Osteoblast (primary cell): Measurements from ENCODE around the gene SLC10A4. TPM values are rescaled to one million over a fixed set of nuclear protein-coding genes. Genes with fewer than 3 reads are reported as not detected.

ENCODE experiments used
- DNase-seq: peaks from one replicate; pipeline ENCODE4 v3.0.0; 2011; ENCODE audit warnings: low spot score, mixed read lengths; ENCODE audit not compliant: insufficient read length; ENCODE audit errors: missing footprints
- H2AFZ ChIP-seq: 2 replicates; pipeline ENCODE4 v1.6.0; 2011; ENCODE audit warnings: mild to moderate bottlenecking, low read length
- H3K27ac ChIP-seq: 2 replicates; pipeline ENCODE4 v1.5.1; 2011; ENCODE audit warnings: mild to moderate bottlenecking, low read depth, low read length, moderate library complexity
- H3K27me3 ChIP-seq: 2 replicates; pipeline ENCODE4 v1.6.0; 2012; ENCODE audit warnings: mild to moderate bottlenecking, control low read depth, inconsistent platforms, low read length, moderate library complexity; ENCODE audit not compliant: insufficient read depth
- H3K36me3 ChIP-seq: 2 replicates; pipeline ENCODE4 v1.5.1; 2011; ENCODE audit warnings: mild to moderate bottlenecking, low read length, control low read depth, moderate library complexity; ENCODE audit not compliant: insufficient read depth
- H3K4me1 ChIP-seq: 2 replicates; pipeline ENCODE4 v1.5.1; 2011; ENCODE audit warnings: mild to moderate bottlenecking, low read length, control low read depth, moderate library complexity; ENCODE audit not compliant: insufficient read depth
- H3K4me2 ChIP-seq: 2 replicates; pipeline ENCODE4 v1.6.0; 2011; ENCODE audit warnings: mild to moderate bottlenecking, low read length; ENCODE audit not compliant: insufficient read depth
- H3K4me3 ChIP-seq: fragments of 200-600 bp; sonication (generic); 3 replicates; pipeline ENCODE4 v1.5.1; 2012; ENCODE audit warnings: mild to moderate bottlenecking, low read length, inconsistent platforms; ENCODE audit not compliant: insufficient read depth
- H3K79me2 ChIP-seq: 2 replicates; pipeline ENCODE4 v1.6.0; 2012; ENCODE audit warnings: mild to moderate bottlenecking, low read length, control low read depth, inconsistent platforms; ENCODE audit not compliant: insufficient read depth
- H3K9me3 ChIP-seq: 2 replicates; pipeline ENCODE4 v1.5.1; 2011; ENCODE audit warnings: low read depth, low read length, control low read depth
- H4K20me1 ChIP-seq: 2 replicates; pipeline ENCODE4 v1.6.0; 2012; ENCODE audit warnings: mild to moderate bottlenecking, low read length, control low read depth; ENCODE audit not compliant: insufficient read depth
- total RNA-seq: library from RNA; depleted of rRNA; stranded (reverse); fragments of >200 nt; gene quantifications from 2 replicates; pipeline ENCODE4 v1.2.3, GENCODE V29; 2012
- TF ChIP-seq, protein P1 (sequence below): IDR thresholded peaks from 2 replicates; pipeline ENCODE4 v1.5.1; 2011; ENCODE audit warnings: mild to moderate bottlenecking, low read depth, low read length, moderate library complexity; ENCODE audit errors: extremely low read depth

Gene SLC10A4
- total RNA-seq, 1 donor: not detected

DNA sequence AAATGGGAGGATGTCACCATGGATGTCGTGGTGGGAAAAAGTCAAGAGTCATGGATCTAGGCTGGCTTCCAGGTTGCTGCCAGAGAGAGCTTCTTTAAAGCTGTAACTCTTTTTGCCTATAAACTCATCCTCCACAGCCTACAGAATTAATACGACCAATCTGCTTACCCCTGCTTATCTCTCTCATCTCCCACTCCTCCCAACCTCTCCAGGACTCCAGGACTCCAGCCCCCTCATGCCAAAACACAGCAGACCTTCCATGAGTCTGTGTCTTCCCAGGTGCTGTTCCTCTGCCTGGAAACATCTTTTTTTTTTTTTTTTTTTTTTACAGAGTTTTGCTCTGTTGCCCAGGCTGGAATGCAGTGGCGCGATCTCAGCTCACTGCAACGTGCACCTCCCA lies 15.3 kb upstream of the SLC10A4 start:
- peak overlapping the region; percentile 16 for H3K4me2 ChIP-seq
- H3K4me3 ChIP-seq: no peak overlapping the region
- TF ChIP-seq, protein P1, sequence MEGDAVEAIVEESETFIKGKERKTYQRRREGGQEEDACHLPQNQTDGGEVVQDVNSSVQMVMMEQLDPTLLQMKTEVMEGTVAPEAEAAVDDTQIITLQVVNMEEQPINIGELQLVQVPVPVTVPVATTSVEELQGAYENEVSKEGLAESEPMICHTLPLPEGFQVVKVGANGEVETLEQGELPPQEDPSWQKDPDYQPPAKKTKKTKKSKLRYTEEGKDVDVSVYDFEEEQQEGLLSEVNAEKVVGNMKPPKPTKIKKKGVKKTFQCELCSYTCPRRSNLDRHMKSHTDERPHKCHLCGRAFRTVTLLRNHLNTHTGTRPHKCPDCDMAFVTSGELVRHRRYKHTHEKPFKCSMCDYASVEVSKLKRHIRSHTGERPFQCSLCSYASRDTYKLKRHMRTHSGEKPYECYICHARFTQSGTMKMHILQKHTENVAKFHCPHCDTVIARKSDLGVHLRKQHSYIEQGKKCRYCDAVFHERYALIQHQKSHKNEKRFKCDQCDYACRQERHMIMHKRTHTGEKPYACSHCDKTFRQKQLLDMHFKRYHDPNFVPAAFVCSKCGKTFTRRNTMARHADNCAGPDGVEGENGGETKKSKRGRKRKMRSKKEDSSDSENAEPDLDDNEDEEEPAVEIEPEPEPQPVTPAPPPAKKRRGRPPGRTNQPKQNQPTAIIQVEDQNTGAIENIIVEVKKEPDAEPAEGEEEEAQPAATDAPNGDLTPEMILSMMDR: no peak

DNA sequence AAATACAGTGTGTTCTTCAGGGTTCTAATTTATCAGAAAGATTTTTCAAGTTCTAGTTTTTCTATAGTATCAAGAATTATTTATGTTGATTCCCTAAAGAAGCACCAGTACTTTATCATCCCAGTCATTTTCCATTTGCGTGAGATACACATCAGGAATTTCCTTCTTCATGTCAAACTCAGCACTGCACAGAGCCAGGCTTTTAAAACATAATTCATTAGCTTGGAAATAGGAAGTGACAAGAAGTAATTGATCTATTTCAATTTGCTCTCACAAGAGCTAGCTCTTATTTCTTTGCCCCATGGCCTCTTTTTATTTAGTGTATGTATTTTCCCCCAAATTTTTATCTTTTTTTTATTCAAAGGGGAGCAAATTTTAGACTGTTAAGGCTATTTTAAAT lies 13.0 kb upstream of the SLC10A4 start:
- no peak overlapping the region for H3K4me2 ChIP-seq
- no peak overlapping the region for H2AFZ ChIP-seq

More for the DNA sequence above, 15.3 kb upstream of the SLC10A4 start:
- H3K36me3 ChIP-seq: no peaks in the 10 kb centered on the region
- peaks cover 11% of the 10 kb centered on the region for H3K4me1 ChIP-seq
- peaks cover 2% of the 10 kb centered on the region for H3K27me3 ChIP-seq
- no peak for DNase-seq
- H4K20me1 ChIP-seq: no peaks in the 10 kb centered on the region
- H3K79me2 ChIP-seq: no peaks in the 10 kb centered on the region
- H2AFZ ChIP-seq: no peak overlapping the region
- H3K27ac ChIP-seq: no peak overlapping the region
- H3K9me3 ChIP-seq: no peaks in the 10 kb centered on the region

DNA sequence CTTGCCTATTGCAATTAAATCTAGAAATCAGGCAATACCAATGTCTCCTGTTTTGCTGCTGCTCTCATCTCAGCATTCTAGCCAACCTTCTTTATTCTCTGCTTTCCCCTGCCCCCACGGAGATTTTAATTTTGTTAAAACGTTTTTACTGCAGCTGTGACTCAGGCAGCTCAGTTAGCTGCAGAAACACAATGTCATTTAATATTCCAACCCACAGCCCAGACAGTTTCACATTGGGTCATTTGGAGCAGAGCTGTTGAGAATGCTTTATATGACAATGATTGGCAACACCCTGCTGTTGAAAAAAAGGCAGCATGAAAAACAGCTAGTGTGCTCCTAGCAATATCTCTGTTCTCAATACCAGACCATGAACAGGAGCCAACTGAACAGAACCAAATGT lies 12.6 kb upstream of the SLC10A4 start:
- Histone ChIP-seq H3K27me3 (no peaks in the 10 kb centered on the region), H3K27ac (no peak overlapping the region), H3K4me2 (no peak overlapping the region), H4K20me1 (no peaks in the 10 kb centered on the region), H3K4me3 (no peak overlapping the region), H3K79me2 (no peaks in the 10 kb centered on the region), H3K4me1 (peaks cover 11% of the 10 kb centered on the region), H3K9me3 (no peaks in the 10 kb centered on the region), H2AFZ (no peak overlapping the region), H3K36me3 (no peaks in the 10 kb centered on the region)
- DNase-seq: no peak
- TF ChIP-seq, protein P1: no peak

More for the DNA sequence above, 13.0 kb upstream of the SLC10A4 start:
- Histone ChIP-seq H3K4me1 (peaks cover 11% of the 10 kb centered on the region), H3K27ac (no peak overlapping the region), H3K79me2 (no peaks in the 10 kb centered on the region), H3K9me3 (no peaks in the 10 kb centered on the region), H3K4me3 (no peak overlapping the region), H3K27me3 (no peaks in the 10 kb centered on the region), H4K20me1 (no peaks in the 10 kb centered on the region), H3K36me3 (no peaks in the 10 kb centered on the region)
- no peak for DNase-seq
- TF ChIP-seq, protein P1: no peak

DNA sequence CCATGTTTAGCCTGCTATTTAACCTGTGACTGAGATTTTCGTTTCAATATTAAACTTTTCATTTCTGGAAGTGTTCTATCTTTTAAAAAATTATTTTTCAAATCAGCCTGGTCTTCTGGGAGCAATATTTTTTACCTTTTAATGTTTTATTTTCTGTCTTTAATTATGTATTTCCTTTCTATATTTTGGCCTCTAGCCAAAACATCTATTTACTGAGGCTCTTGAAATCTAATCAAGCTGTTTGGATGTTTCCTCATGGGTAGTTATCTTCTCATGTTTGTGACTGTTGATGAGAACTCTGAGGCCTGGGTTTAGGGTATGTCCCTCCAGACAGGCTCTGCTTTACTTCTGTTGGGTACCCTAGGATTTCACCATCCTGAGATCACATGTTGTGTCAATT lies 10.3 kb upstream of the SLC10A4 start:
- no peak for DNase-seq
- Histone ChIP-seq H3K9me3 (no peaks in the 10 kb centered on the region), H3K4me2 (no peak overlapping the region), H3K27me3 (no peaks in the 10 kb centered on the region), H3K4me1 (peaks cover 15% of the 10 kb centered on the region), H3K27ac (no peak overlapping the region), H2AFZ (no peak overlapping the region), H4K20me1 (no peaks in the 10 kb centered on the region), H3K79me2 (no peaks in the 10 kb centered on the region), H3K36me3 (no peaks in the 10 kb centered on the region), H3K4me3 (no peak overlapping the region)
- TF ChIP-seq, protein P1: no peak
